OCI-M2 (cell line): Measurements from ENCODE around the gene PLCB1.
"Not testable (repeated sequence)": the region's sequence is repeated elsewhere in the genome, so short reads cannot be mapped to it uniquely, and the experiment has no call there.

Experiments
- DNase-seq: peaks from one replicate; lab custom pipeline; 2025; ENCODE audit not compliant: unreplicated experiment; lab: John Stamatoyannopoulos, UW

Gene PLCB1

DNA sequence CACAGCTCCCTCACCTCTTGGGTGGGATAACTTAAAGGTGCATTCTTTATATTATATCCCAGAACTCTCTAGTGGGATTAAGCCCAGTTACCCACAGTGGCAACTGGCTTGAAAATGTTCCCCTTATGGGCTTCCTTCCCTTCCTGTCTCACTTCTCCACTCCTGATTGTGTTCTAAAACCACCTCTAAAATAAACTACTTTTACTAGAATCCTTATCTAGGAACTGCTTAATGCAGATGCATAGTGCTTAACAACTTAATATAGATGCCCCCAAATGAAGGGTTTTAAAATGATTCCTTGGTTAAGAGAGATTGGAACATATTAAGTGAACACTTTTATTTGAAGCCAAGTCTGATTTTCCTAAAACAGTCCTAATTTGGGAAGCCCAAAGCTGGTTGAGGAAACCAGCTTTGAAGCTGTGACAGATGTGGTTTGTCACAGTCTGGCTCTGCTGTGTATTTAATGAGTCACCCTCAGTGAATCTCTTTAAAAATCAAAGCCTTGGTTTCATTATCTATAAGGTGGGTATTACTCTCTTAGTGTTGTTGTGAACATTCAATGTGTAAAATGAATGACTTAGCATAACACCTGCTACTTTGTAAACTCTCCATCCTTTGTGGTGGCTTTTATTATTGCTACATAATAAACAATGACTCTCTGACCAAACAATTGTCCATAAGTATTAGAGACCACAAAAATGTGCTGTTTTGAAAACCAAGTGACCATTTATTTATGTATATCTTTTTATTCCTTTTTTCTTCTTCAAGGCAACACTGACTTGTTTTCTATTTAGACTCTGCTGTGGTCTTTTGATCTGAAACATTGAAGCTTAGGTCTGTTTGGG lies 24.4 kb downstream of the PLCB1 start:
- no peak for DNase-seq

GRCh38 chr20:8159217-8159616 lies 27.2 kb downstream of the PLCB1 start:
- DNase-seq: not testable (repeated sequence)

GRCh38 chr20:8161264-8162071 lies 29.4 kb downstream of the PLCB1 start:
- no peak for DNase-seq

- DNase-seq: no peak
These were observed 30.5 kb downstream of the PLCB1 start for GRCh38 chr20:8162610-8163009.

GRCh38 chr20:8163543-8163942 lies 31.5 kb downstream of the PLCB1 start:
- DNase-seq: no peak

DNA sequence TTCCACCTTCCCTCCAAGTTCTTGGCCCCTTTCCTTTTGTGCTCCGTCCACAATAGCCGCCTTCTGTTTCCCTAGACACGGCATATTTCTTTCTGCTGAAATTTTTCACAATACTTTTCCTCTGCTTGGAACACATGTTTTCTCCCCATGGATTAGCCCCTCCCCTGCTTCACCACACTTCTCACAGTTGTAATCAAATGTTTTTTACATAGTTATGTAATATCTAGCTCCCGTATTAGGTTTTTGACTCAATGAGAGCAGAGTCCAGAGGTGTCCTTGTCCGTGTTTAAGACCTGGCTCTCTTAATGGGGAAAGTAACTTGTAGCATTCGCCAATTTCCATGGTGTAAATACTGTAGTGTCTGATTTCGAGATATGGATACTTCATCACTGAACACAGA lies 34.7 kb downstream of the PLCB1 start:
- no peak for DNase-seq

GRCh38 chr20:8168785-8169288 lies 36.8 kb downstream of the PLCB1 start:
- no peak for DNase-seq

- no peak for DNase-seq
These were observed 38.9 kb downstream of the PLCB1 start for GRCh38 chr20:8170921-8171320.

DNA sequence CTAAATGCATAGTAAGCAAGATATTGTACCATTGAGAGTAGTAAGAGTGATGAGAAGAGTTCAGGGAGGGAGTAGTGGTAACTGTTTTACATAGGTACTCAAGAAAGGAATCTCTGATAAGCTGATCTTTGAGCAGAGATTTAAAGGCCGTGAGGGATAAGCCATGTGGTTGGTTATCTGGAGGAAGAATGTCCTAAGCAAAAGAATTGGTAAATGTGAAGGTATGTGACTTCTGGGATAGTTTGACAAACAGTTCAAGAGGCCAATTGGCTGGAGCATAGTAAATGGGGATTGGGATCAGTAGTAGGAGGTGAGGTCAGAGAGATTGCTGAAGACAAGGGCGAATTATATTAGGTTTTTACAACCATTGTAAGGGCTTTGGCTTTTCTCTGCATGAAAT lies 40.1 kb downstream of the PLCB1 start:
- DNase-seq: no peak

DNA sequence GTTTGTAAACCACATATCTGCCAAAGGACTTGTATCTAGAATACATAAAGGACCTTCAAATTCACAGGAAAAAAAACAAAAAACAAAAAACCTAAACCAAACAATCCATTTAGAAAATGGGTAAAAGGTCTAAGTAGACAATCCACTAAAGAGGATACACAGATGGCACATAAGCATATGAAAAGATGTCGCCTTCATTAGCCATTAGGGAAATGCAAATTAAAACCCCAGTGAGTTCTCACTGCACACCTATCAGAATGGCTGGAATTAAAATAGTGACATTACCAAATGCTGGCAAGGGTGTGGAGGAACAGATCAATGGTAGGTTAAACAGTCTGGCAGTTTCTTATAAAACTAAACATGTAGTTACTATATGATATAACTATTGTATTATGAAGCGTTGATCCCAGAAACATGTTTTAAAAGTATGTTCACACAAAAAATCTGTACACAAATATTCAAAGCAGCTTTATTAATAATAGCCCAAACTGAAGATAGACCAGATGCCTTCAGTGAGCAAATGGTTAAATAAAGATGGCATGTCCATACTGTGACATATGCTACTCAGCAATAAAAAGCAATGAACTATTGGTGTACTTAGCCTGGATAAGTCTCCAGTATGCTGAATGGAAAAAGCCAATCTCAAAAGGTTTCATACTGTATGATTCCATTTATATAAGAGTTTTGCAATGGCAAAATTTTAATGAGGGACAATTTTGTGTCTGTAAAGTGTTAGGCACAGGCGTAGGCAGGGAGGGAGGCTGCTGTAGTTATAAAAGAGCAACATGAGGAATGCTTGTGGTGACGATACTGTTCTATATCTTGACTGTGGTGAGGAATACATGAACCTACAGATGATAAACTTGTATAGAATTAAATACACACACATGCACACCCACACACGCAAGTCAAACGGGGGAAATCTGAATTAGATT lies 43.9 kb downstream of the PLCB1 start:
- DNase-seq: no peak

GRCh38 chr20:8183526-8183925 lies 51.5 kb downstream of the PLCB1 start:
- DNase-seq: no peak

GRCh38 chr20:8187740-8188139 lies 55.7 kb downstream of the PLCB1 start:
- no peak for DNase-seq

DNA sequence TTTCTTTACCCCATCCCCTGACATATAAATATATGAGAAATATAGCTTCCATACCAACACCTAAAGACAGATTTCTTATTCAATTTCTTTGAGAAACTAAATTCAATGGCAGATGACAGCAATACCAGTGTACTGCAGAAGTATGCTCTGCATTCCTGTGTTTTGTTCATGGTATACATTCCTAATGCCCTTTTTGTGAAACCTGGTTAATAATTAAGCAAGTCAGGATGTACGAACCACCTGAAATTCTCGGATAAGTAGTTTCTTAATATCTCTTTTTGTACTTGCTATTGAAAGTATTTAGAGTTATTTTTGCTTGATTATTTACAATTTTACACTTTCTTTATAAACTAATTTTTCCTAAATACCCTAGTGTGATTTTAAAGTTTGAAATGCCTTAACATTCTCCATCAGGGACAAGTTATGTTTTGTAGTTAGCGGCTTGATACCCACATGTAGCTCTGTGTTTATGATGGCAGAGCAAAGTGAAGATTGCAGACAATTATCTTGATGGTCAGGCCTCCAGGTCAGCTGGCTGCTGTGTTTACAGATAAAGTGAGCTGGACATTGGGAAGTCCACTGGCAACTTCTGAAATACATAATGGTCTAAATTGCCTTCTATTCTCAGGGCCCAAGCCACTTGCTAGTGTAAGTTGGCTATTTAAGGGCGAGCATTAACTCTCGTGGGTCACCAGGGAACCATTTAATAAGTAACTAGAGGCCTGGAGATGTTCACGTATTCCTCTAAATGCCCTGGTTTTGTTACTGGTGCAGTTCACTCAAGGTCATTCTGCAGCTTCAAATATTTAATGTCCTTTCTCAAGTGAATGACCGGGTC lies 58.2 kb downstream of the PLCB1 start:
- no peak for DNase-seq

DNA sequence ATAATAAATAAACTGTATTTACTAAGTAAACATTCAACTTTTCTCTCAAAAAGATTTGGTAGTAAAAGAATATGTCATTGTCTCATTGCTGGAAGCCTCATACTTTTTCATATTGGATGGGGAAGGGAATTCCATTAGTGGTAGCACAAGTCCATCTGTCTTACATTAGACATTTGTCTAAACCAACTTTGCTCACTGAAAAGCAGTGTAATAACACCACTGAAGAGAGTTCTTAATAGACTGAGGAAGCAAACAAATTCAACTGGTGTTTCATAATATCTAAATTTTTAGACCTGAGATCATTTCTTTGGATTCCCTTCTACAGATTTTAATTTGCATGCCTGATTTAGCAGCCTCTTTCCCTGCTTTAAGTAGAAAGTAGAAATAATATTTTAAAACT lies 62.7 kb downstream of the PLCB1 start:
- DNase-seq: no peak

DNA sequence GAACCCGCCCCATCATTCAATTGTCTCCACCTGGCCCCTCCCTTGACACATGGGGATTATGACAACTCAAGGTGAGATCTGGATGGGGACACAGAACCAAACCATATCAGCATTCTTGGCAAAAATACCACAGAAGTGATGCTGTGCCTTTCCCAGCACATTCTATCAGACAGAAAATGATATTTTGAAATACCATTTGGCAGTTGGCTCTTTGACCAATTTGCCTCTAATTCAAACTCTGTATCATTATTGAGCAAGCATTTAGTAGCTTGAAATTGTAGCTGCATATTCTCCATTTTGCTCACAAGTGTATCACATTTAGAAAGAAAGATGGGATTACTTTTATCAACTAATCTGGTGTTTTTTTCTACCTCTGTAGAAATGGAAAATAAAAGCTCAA lies 64.0 kb downstream of the PLCB1 start:
- no peak for DNase-seq

GRCh38 chr20:8200220-8200619 lies 68.2 kb downstream of the PLCB1 start:
- no peak for DNase-seq

GRCh38 chr20:8203366-8203765 lies 71.3 kb downstream of the PLCB1 start:
- no peak for DNase-seq

DNA sequence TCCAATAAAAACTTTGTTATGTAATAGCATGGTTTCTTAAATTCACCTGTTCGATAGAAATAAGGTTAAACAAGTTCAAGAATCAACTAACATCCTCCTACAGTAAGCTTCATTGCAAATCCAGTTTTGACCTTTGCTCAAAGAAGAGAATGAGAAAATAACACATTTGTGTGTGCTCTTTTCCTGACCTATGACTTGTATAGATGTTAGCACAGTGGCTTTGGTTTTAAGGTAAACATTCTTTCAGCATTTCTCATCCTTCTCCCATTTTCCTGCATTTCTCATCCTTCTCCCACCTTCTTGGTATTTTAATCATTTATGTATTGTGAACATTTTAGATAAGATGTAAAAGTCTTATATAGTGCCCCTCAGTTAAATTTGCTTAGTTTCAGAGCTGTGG lies 73.9 kb downstream of the PLCB1 start:
- no peak for DNase-seq

GRCh38 chr20:8208226-8208625 lies 76.2 kb downstream of the PLCB1 start:
- no peak for DNase-seq

- no peak for DNase-seq
These were observed 77.0 kb downstream of the PLCB1 start for GRCh38 chr20:8209061-8209460.
